Daoy (cell line): ENCODE results near the gene LGALS9B. TPM values are rescaled to one million over a fixed set of nuclear protein-coding genes. Genes with fewer than 3 reads are reported as not detected.
"Not testable (repeated sequence)": the region's sequence is repeated elsewhere in the genome, so short reads cannot be mapped to it uniquely, and the experiment has no call there.

Experiments
- DNase-seq: peaks from one replicate; pipeline ENCODE4 v3.0.0-alpha.2; 2015; ENCODE audit warnings: low read depth
- total RNA-seq: library from RNA; depleted of rRNA; stranded (reverse); fragments of >200 nt; shearing (Covaris generic); gene quantifications from 2 replicates; pipeline ENCODE4 v1.2.3, GENCODE V29; 2014

LGALS9B gene
- total RNA-seq, 1 experiment from 2014 or later, result not detected

GRCh38 chr17:20466999-20467398, 340 bp downstream of the LGALS9B start:
- not testable (repeated sequence) for DNase-seq

DNA sequence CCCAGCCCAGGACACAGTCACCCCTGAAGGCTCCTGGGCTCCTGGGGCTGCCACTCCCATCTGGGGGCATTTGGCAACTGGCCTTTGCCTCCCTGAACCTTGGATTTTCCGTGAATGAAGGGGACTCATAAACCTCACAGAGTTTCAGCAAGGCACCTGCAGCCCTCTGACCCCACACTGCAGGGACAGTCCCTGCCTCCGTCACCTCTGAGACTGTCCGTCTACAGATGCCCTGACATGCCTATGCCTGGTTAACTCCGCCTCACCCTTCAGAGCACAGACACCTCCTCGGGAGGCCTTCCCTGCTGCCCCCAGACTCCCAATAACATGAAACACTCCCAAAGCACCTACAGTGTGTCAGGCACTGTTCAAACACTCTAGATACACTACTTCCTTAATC, 786 bp downstream of the LGALS9B start:
- not testable (repeated sequence) for DNase-seq

DNA sequence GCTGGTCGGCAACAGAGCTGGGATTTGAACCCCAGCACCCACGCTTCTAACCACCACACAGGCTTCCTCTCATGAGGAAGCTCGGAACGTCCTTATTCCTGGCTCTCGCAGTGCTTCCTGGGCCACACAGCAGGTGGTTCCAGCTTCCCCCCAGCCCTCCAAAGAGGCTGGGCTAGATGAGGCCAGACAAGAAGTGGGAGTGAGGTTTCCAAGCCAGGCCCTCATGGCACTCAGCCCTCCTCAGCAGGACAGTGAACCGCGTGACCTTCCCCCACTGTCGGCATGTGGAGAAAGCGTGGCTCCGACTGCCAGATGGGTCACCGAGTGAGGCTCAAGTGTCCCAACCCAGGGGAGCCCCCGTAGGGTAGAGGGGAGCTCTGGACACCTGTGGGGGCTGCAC, 1.8 kb downstream of the LGALS9B start:
- DNase-seq, result not testable (repeated sequence)

DNA sequence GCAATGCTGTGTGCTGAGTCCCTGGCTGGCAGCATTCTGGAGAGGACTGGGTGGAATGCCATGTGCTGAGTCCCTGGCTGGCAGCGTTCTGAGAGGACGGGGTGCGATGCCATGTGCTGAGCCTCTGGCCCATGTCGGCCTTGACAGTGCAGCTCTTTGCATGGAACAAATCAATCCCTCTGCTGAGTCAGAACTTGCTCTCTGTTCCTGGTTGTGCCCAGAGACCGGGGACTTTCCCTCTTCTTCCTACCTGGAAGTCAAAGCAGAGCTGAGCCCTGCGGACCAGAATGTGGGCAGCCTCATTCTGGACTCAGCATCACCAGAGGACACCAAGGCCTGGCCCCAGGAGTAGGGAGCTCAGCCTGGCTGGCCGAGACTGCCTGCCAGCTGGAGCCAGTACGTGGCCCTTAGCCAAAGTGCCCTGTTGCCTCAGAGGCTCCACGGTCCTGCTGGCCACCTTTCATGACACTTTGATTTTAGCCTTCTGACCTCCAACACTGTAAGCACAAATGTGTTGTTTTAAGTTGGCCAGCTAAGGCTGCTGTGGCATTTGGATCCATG, 2.4 kb downstream of the LGALS9B start:
- not testable (repeated sequence) for DNase-seq

GRCh38 chr17:20462158-20462557, 5.2 kb downstream of the LGALS9B start:
- not testable (repeated sequence) for DNase-seq

GRCh38 chr17:20457848-20458381, 9.4 kb downstream of the LGALS9B start:
- not testable (repeated sequence) for DNase-seq

- not testable (repeated sequence) for DNase-seq
Observed at GRCh38 chr17:20455106-20455505, 12.2 kb downstream of the LGALS9B start.

- not testable (repeated sequence) for DNase-seq
Observed at GRCh38 chr17:20453820-20454434, 13.4 kb downstream of the LGALS9B start.

GRCh38 chr17:20450852-20451251, 16.5 kb downstream of the LGALS9B start:
- peak; percentile 44 for DNase-seq

DNA sequence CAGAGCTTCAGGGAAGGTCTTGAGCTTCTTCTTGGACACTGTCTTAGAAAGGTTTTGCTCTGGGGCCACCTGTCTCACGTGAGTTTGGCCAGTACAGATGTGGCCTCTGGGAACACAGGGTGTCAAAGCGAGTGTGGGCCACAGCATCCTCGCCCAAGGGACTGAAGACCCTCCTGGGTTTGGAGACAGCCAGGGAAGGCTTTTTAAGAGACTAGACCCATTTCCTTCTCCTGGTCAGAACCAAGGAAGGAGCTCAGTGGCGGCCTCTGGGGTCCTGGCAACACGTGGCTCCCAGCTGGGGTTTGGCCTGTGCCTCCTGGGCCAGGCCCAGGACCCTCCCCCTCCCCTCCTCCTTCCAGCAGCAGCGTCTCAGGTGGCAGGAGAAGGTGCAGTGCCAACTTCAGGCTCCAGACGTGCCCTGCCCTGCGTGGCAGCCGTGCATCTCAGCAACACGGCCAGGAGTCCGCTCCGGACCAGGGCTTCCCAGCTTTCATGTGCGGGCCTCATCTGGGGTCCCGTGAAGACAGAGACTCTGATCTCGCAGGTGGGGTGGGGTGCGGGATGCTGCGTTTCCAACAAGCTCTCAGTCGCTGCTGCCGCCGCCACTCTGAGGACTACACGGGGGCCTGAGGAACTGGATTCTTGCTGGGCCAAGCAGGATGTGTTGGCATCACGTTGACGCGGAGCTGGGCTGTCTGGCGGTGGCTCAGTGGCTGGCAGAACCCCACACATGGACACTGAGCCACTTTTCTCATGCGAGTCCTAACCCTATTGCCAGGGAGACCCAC, 19.6 kb downstream of the LGALS9B start:
- DNase-seq, result not testable (repeated sequence)

DNA sequence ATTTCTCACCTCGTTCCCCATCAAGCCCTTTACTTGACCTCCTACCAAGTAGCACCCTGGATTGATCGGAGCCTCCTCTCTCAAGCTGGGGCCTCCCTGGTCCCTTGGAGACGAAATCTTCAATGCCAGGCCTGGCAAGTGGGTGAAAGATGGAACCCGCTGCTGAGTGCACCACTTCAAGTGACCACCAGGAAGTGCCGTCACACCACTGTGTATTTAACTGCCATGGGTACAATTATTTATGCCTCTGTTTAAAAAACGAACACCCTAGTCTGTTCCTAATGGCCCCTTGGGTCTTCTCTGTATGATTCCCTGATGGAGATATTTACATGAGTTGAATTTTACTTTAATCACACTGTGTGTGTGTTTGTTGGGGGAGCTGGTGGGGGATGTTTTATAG, 20.4 kb downstream of the LGALS9B start:
- DNase-seq, result not testable (repeated sequence)

DNA sequence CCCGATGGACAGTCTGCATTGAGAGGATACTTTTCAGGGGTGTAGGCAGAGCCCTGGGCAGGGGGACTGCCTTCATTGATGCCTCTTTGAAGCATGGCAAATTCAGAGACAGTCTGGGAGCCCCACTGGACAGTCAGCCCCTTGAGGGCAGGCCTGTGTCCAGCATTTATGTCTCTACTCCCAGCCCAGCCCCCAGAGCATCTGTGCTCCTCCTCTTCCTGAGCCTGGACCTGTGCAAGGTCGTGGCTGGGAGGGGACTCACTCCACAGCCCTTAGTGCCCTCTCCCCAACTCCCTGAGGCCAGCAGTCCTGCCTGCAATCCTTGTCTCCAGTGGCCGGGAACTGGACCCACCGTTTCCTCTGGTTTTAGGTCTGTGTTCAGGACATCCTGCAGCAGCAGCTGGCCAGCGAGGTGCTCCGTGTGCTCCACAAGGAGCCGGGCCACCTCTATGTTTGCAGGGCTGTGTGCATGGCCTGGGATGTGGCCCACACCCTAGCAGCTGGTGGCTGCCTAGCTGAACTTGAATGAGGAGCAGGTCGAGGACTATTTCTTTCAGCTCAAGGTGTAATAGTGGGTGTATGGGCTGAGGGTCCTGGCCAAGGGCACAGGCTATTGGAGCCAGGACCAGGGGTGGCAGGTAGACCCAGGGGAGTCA, 22.6 kb downstream of the LGALS9B start:
- DNase-seq, result not testable (repeated sequence)

GRCh38 chr17:20444173-20444572, 23.2 kb downstream of the LGALS9B start:
- DNase-seq, result not testable (repeated sequence)

DNA sequence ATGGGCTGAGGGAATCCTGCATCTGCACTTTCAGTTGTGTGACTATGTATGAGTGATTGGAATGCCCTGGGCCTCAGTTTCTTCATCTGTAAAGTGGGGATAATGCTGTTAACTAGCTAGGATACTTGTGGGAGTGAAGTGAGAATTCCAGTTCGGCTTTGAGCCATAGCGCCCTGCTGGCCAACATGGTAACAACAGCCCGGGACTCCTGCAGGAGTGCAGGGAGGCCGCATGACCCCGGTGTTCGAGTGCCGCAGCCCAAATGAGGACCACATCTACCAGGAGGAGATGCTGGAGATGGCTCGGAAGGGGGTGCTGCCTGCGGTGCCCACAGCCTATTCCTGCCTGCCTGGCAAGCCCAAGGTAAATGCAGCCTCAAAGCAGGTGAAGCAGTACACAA, 23.7 kb downstream of the LGALS9B start:
- DNase-seq, result not testable (repeated sequence)

- not testable (repeated sequence) for DNase-seq
Observed at GRCh38 chr17:20440665-20441064, 26.7 kb downstream of the LGALS9B start.

DNA sequence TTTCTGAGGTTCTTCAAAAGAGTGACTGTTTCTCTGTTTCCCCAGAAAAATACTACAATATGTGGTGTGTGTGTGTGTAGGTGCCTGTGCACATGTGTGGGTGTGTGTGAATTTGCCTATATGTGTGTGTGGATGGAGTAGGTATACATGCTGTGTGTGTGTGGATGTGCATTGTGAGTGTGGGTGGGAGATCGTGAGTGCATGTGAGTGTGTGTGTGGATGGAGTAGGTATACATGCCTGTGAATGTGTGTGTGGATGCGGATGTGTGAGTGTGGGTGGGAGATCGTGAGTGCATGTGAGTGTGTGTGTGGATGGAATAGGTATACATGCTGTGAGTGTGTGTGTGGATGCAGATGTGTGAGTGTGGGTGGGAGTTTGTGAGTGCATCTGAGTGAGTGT, 32.2 kb downstream of the LGALS9B start:
- DNase-seq, result not testable (repeated sequence)

- not testable (repeated sequence) for DNase-seq
Observed at GRCh38 chr17:20433382-20433781, 34.0 kb downstream of the LGALS9B start.

- not testable (repeated sequence) for DNase-seq
Observed at GRCh38 chr17:20427264-20427663, 40.1 kb downstream of the LGALS9B start.

GRCh38 chr17:20422826-20423225, 44.5 kb downstream of the LGALS9B start:
- not testable (repeated sequence) for DNase-seq

DNA sequence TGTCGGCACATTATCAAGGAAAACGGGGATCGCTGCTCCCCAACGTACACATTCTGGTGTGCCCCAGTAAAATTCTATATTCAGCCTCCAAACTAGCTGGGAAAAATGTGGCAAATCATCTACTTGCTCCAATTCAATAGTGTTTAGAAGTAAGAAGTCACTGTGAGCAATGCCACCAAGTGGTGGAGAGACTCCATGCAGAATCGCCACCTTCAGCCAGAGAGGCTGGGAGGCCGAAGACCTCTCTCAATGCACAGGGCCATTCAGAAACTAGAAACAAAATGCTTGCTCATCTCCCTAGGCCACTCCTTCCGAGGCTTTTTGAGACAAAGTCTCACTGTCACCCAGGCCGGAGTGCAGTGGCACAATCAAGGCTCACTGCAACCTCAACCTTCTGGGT, 48.5 kb downstream of the LGALS9B start:
- DNase-seq, result not testable (repeated sequence)

DNA sequence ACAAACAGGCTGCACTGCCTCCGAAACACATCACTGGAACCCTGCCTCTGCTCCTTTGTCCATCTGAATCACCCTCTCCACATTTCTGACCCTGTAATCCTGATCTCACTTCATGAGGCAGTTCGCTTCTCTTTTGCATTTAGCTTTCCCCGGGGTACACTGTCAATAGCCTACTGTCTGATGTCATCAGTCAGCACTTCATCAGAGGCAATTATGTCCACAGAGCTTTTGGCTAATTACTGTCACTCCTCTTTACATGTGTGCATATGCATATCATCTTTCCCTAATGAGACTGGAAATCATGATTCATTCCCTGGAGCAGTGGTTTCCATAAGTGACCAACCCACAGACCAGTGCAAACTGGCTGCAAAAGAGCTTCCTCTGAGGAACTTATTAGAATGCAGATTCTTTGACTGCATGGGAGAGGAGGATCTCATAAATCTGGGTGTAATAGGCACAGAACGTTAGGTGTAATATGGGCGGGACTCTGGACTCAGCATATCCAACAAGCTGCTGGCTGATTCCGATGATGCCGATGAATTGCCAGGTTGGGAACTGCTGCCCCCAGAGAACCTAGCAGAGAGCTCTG, 49.8 kb downstream of the LGALS9B start:
- not testable (repeated sequence) for DNase-seq
